GM12878 (cell line): ENCODE results near the gene MEIS1. TPM values are rescaled to one million over a fixed set of nuclear protein-coding genes. Genes with fewer than 3 reads are reported as not detected.

Experiments used
- RB1 ChIP-seq: fragments of 450-650 bp; formaldehyde crosslinking; IDR thresholded peaks from 2 replicates; pipeline ENCODE4 v1.6.1; 2017; ENCODE audit warnings: mild to moderate bottlenecking, borderline replicate concordance
- SP1 ChIP-seq: IDR thresholded peaks from one replicate; pipeline ENCODE4 v1.6.1; 2011; ENCODE audit warnings: low read depth, low read length
- ZNF217 ChIP-seq: fragments of 450-650 bp; IDR thresholded peaks from 2 replicates; pipeline ENCODE4 v1.6.1; 2017; ENCODE audit warnings: antibody characterized with exemption, mild to moderate bottlenecking
- polyA plus RNA-seq, 11 experiments: library from polyadenylated mRNA; depleted of rRNA in 4 of 11; unstranded in 6 of 11; stranded (reverse) in 5 of 11; fragments of >200 nt; fragmentation: Nextera tagmentation in 4 of 11; fragmentation: Illumina TruSeq in 1 of 11; extraction: Ambion mirVana in 4 of 11; extraction: Trizol in 1 of 11; gene quantifications; 1 replicate in 1 of 11; 2 replicates in 10 of 11; pipeline versions ENCODE4 v1.2.1 to v1.2.3, GENCODE V29; 2011 to 2016; ENCODE audit warnings: inconsistent platforms in 2 of 11, missing spikeins in 2 of 11, low read depth in 1 of 11
- total RNA-seq, 4 experiments: library from RNA; depleted of rRNA in 3 of 4; stranded (reverse); fragments of >200 nt in 3 of 4; fragmentation: Illumina TruSeq in 1 of 4; extraction: Trizol in 1 of 4; gene quantifications; 2 replicates each; pipeline versions ENCODE4 v1.2.1 to v1.2.3, GENCODE V29; 2013 to 2021
- TF ChIP-seq, protein P1 (sequence below): fragments of 150-350 bp; IDR thresholded peaks from 2 replicates; pipeline ENCODE4 v1.6.1; 2014; ENCODE audit warnings: mild to moderate bottlenecking, low read depth, low read length
- TF ChIP-seq, protein P2 (sequence below): IDR thresholded peaks from 2 replicates; pipeline ENCODE4 v1.6.1; 2012; ENCODE audit warnings: improper control_type of control experiment, low read depth, low read length; ENCODE audit not compliant: insufficient replicate concordance
- TF ChIP-seq, protein P3 (sequence below): fragments of 450-650 bp; formaldehyde crosslinking; IDR thresholded peaks from 2 replicates; pipeline ENCODE4 v1.5.0; 2022; ENCODE audit warnings: mild to moderate bottlenecking, missing genetic modification characterization

Gene MEIS1
- total and polyA plus RNA-seq, 10 of the 15 experiments (the other 5 are each of a cell fraction or from before 2014, with no cell fraction given) = 0.04 to 0.31 (median 0.14) TPM; not detected in 6

DNA sequence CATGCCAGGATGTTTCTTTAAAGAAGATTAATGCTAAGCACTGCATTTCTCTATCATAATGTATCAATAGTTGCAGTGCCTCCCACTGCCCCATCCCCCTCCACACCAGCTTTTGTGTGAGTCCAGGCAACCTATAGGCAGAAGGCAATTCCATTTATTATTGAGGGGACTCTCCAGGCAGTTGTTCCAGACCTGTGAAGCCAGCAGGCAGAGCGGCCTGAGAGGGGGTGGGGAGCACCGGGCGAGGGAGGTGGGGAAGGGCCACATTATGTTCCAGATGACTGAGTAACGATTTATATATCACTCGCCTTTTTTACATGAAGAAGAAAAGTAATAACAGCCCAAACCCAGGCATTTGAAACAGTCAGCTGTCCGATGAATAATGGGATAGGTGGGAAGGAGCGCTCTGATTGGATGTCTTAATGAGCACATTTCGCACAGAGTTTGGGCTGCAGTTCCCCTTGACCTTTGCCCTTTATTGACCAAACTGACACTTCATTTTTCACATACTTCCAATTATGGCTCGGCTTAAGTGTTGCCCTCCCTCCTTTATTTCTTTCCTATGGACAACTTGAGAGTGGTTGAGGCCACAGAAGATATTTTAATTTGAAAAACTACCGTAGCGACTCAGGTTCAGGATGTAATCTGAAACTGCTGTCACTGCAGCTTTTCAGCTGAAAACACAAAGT lies 34.4 kb downstream of the MEIS1 start (continued):
- TF ChIP-seq, protein P1, sequence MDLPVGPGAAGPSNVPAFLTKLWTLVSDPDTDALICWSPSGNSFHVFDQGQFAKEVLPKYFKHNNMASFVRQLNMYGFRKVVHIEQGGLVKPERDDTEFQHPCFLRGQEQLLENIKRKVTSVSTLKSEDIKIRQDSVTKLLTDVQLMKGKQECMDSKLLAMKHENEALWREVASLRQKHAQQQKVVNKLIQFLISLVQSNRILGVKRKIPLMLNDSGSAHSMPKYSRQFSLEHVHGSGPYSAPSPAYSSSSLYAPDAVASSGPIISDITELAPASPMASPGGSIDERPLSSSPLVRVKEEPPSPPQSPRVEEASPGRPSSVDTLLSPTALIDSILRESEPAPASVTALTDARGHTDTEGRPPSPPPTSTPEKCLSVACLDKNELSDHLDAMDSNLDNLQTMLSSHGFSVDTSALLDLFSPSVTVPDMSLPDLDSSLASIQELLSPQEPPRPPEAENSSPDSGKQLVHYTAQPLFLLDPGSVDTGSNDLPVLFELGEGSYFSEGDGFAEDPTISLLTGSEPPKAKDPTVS = no peak
- TF ChIP-seq RB1 = no peak
- TF ChIP-seq, protein P2, sequence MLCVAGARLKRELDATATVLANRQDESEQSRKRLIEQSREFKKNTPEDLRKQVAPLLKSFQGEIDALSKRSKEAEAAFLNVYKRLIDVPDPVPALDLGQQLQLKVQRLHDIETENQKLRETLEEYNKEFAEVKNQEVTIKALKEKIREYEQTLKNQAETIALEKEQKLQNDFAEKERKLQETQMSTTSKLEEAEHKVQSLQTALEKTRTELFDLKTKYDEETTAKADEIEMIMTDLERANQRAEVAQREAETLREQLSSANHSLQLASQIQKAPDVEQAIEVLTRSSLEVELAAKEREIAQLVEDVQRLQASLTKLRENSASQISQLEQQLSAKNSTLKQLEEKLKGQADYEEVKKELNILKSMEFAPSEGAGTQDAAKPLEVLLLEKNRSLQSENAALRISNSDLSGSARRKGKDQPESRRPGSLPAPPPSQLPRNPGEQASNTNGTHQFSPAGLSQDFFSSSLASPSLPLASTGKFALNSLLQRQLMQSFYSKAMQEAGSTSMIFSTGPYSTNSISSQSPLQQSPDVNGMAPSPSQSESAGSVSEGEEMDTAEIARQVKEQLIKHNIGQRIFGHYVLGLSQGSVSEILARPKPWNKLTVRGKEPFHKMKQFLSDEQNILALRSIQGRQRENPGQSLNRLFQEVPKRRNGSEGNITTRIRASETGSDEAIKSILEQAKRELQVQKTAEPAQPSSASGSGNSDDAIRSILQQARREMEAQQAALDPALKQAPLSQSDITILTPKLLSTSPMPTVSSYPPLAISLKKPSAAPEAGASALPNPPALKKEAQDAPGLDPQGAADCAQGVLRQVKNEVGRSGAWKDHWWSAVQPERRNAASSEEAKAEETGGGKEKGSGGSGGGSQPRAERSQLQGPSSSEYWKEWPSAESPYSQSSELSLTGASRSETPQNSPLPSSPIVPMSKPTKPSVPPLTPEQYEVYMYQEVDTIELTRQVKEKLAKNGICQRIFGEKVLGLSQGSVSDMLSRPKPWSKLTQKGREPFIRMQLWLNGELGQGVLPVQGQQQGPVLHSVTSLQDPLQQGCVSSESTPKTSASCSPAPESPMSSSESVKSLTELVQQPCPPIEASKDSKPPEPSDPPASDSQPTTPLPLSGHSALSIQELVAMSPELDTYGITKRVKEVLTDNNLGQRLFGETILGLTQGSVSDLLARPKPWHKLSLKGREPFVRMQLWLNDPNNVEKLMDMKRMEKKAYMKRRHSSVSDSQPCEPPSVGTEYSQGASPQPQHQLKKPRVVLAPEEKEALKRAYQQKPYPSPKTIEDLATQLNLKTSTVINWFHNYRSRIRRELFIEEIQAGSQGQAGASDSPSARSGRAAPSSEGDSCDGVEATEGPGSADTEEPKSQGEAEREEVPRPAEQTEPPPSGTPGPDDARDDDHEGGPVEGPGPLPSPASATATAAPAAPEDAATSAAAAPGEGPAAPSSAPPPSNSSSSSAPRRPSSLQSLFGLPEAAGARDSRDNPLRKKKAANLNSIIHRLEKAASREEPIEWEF = no peak
- TF ChIP-seq, protein P3, sequence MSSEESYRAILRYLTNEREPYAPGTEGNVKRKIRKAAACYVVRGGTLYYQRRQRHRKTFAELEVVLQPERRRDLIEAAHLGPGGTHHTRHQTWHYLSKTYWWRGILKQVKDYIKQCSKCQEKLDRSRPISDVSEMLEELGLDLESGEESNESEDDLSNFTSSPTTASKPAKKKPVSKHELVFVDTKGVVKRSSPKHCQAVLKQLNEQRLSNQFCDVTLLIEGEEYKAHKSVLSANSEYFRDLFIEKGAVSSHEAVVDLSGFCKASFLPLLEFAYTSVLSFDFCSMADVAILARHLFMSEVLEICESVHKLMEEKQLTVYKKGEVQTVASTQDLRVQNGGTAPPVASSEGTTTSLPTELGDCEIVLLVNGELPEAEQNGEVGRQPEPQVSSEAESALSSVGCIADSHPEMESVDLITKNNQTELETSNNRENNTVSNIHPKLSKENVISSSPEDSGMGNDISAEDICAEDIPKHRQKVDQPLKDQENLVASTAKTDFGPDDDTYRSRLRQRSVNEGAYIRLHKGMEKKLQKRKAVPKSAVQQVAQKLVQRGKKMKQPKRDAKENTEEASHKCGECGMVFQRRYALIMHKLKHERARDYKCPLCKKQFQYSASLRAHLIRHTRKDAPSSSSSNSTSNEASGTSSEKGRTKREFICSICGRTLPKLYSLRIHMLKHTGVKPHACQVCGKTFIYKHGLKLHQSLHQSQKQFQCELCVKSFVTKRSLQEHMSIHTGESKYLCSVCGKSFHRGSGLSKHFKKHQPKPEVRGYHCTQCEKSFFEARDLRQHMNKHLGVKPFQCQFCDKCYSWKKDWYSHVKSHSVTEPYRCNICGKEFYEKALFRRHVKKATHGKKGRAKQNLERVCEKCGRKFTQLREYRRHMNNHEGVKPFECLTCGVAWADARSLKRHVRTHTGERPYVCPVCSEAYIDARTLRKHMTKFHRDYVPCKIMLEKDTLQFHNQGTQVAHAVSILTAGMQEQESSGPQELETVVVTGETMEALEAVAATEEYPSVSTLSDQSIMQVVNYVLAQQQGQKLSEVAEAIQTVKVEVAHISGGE = no peak
- TF ChIP-seq SP1 = no peak
- TF ChIP-seq ZNF217 = no peak
